ENCODE measurements around the gene CAD.

DNA sequence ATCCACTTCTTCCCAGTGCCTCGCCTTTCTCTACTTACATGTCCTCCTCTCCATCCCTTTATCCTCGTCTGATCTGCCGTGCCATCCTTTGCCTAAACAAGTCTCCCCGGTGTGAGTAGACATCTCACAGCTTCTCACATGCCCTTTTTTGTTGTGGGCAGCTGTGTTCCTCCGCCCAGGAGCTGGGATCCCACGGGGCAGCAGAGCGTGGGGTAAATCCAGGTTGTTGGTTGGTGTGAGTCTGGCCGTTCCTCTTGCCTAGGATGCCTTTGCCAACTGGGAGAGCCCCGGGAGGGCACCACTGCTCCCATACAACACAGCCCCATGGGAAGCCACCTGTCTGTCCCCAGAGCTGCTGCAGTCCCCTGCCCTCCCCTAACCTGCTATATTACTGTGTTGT lies 23.2 kb downstream of the CAD start:
- no peak for TF ChIP-seq POLR2A (IDR thresholded peaks at IDR 0.05)
- TF ChIP-seq, protein P1, sequence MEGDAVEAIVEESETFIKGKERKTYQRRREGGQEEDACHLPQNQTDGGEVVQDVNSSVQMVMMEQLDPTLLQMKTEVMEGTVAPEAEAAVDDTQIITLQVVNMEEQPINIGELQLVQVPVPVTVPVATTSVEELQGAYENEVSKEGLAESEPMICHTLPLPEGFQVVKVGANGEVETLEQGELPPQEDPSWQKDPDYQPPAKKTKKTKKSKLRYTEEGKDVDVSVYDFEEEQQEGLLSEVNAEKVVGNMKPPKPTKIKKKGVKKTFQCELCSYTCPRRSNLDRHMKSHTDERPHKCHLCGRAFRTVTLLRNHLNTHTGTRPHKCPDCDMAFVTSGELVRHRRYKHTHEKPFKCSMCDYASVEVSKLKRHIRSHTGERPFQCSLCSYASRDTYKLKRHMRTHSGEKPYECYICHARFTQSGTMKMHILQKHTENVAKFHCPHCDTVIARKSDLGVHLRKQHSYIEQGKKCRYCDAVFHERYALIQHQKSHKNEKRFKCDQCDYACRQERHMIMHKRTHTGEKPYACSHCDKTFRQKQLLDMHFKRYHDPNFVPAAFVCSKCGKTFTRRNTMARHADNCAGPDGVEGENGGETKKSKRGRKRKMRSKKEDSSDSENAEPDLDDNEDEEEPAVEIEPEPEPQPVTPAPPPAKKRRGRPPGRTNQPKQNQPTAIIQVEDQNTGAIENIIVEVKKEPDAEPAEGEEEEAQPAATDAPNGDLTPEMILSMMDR (IDR thresholded peaks at IDR 0.05 in 8 of 11, conservative IDR thresholded peaks at IDR 0.05 in 3 of 11), result no peak
- TF ChIP-seq POLR2AphosphoS5 (IDR thresholded peaks at IDR 0.05), result no peak

All from spleen (tissue), 7 donors.